Occipital lobe (tissue), 2 donors: ENCODE results near the gene COX5B. TPM values are rescaled to one million over a fixed set of nuclear protein-coding genes. Genes with fewer than 3 reads are reported as not detected.

ENCODE experiments used
- DNase-seq: peaks from one replicate; lab custom pipeline; 2025; lab: John Stamatoyannopoulos, UW
- total RNA-seq: library from RNA; depleted of rRNA; stranded (reverse); fragments of >200 nt; gene quantifications from one replicate; pipeline ENCODE4 v1.2.3, GENCODE V29; 2014

Gene COX5B
- total RNA-seq, 1 donor from 2014 or later = 175 TPM

- DNase-seq = no peak
Observed at GRCh38 chr2:97653874-97654273, 8.0 kb downstream of the COX5B start.

- DNase-seq = no peak
Observed at GRCh38 chr2:97654309-97654708, 8.4 kb downstream of the COX5B start.

GRCh38 chr2:97654791-97655190, 8.9 kb downstream of the COX5B start:
- no peak for DNase-seq

- DNase-seq = no peak
Observed at GRCh38 chr2:97656129-97656755, 10.4 kb downstream of the COX5B start.

- DNase-seq = no peak
Observed at GRCh38 chr2:97656905-97657587, 11.2 kb downstream of the COX5B start.

GRCh38 chr2:97657986-97658690, 12.3 kb downstream of the COX5B start:
- no peak for DNase-seq

- no peak for DNase-seq
Observed at GRCh38 chr2:97658691-97659157, 12.9 kb downstream of the COX5B start.

GRCh38 chr2:97659256-97660043, 13.6 kb downstream of the COX5B start:
- no peak for DNase-seq

GRCh38 chr2:97660044-97660774, 14.3 kb downstream of the COX5B start:
- DNase-seq = no peak

GRCh38 chr2:97660775-97661389, 15.0 kb downstream of the COX5B start:
- DNase-seq = no peak

GRCh38 chr2:97661927-97662326, 16.1 kb downstream of the COX5B start:
- no peak for DNase-seq

GRCh38 chr2:97662386-97662894, 16.6 kb downstream of the COX5B start:
- no peak for DNase-seq

GRCh38 chr2:97662895-97663625, 17.2 kb downstream of the COX5B start:
- DNase-seq = peak; percentile 50

GRCh38 chr2:97663626-97663961, 17.7 kb downstream of the COX5B start:
- no peak for DNase-seq

- DNase-seq = peak; percentile 98
Observed at GRCh38 chr2:97663962-97664635, 18.2 kb downstream of the COX5B start, which contains the start of gene ACTR1B. Gene ACTR1B, minus strand, starts transcription at chr2:97664044. Its CDS starts 154 bp downstream, at chr2:97663890.

GRCh38 chr2:97664636-97664970, 18.7 kb downstream of the COX5B start:
- no peak for DNase-seq

- no peak for DNase-seq
Observed at GRCh38 chr2:97669448-97669847, 23.6 kb downstream of the COX5B start, which contains the start of gene C2orf92. Gene C2orf92, plus strand, starts transcription at chr2:97669713. Its CDS starts 76 bp downstream, at chr2:97669789.

- no peak for DNase-seq
Observed at GRCh38 chr2:97670471-97670870, 24.6 kb downstream of the COX5B start.

- DNase-seq = no peak
Observed at GRCh38 chr2:97671526-97671925, 25.7 kb downstream of the COX5B start.
